VCaP (cell line): ENCODE measurements around the gene C12orf42.

Experiments used
- H3K27ac ChIP-seq: fragments of 450-650 bp; 2 replicates; pipeline ENCODE4 v1.5.1; 2017
- TF ChIP-seq, protein P1 (sequence below): fragments of 450-650 bp; conservative IDR thresholded peaks from 2 replicates; pipeline ENCODE4 v1.5.1; 2017; ENCODE audit warnings: mild to moderate bottlenecking, moderate library complexity

C12orf42 gene

DNA sequence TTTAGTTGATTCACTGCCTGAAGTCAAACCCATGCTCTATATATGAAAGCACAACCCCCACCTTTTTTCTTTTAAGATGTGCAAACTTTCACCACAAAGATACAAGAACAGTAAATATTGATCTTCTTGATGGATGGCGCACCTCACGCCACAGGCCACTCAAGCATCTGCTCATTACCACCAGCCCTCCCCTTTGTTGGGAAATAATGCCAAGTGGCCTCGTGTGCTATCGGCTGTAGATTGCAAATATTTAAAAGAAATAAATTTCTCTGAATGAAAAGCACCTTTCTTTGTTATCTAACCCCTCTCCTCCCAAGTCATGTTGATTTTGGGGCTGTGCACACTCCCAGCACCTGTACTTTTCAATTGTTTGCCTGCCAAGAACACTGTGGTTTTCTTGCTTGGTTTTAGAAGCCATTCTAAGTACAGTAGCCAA is 122.7 kb downstream of the C12orf42 start:
- TF ChIP-seq, protein P1, sequence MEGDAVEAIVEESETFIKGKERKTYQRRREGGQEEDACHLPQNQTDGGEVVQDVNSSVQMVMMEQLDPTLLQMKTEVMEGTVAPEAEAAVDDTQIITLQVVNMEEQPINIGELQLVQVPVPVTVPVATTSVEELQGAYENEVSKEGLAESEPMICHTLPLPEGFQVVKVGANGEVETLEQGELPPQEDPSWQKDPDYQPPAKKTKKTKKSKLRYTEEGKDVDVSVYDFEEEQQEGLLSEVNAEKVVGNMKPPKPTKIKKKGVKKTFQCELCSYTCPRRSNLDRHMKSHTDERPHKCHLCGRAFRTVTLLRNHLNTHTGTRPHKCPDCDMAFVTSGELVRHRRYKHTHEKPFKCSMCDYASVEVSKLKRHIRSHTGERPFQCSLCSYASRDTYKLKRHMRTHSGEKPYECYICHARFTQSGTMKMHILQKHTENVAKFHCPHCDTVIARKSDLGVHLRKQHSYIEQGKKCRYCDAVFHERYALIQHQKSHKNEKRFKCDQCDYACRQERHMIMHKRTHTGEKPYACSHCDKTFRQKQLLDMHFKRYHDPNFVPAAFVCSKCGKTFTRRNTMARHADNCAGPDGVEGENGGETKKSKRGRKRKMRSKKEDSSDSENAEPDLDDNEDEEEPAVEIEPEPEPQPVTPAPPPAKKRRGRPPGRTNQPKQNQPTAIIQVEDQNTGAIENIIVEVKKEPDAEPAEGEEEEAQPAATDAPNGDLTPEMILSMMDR = no peak

DNA sequence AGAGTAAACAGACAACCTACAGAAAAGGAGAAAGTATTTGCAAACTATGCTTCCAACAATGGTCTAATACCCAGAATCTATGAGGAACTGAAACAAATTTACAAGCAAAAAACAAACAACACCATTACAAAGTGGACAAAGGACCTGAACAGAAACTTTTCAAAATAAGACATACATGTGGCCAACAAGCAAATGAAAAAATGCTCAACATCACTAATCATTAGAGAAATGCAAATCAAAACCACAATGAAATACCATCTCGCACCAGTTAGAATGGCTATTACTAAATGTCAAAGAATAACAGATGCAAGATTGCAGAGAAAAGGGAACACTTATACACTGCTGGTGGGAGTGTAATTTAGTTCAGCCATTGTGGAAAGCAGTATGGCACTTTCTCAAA is 125.8 kb downstream of the C12orf42 start:
- H3K27ac ChIP-seq = no peak overlapping the region
- TF ChIP-seq, protein P1 = no peak

More for the DNA sequence above, 122.7 kb downstream of the C12orf42 start:
- H3K27ac ChIP-seq = peak overlapping the region; percentile 49

DNA sequence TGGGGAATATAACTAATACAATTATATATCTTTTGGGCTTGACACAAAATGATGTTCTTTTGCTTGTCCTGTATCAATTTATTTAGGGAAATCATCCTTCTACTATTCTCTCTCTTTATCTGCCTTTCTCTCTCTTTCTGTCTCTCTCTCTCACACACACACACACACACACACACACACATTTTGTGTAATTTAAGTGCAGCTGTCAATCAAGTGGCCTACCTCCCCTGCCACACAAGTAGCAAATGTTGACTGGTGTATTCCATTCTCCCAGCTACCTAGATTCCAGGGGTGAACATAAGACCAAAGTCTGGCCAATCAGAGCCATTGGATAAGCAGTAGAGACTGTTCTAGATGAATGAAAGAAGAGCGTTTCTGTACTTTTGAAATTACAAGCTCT is 127.6 kb downstream of the C12orf42 start:
- no peak overlapping the region for H3K27ac ChIP-seq
- TF ChIP-seq, protein P1 = no peak

DNA sequence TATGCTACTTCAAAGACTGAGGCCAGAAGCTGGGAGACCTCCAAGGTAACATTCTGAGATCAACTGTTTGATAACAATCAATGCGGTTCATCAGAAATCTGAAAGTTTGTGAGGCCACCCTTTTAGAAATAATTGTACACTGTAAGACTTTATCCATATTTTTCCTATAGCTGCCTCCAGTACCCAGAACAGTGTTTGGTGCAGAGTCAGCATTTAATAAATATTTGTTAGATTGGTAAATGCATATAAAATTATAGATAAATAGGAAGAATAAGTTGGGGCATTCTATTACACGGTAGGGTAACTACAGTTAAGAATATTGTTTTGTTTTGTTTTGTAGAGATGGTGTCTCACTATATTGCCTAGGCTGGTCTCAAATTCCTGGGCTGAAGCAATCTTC is 141.4 kb downstream of the C12orf42 start:
- TF ChIP-seq, protein P1 = no peak
- no peak overlapping the region for H3K27ac ChIP-seq

DNA sequence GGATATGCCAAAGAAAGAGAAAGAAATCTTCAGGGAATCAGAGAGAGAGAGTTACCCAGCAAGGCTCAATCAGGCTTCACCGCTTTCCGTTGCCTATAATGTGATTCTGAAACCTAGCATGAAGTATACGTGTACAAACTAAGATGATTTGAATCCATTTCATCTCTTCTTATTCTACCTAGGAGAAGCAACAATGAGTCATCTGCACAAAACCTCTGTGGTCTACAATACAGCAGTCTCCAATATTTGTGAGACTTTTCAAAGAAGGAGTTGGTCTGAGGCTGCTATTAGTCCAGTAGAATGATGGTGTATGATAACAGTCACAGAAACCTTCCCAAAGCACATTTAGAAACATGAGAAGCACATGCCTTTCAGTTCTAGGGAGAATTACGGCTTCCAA is 141.9 kb downstream of the C12orf42 start:
- H3K27ac ChIP-seq = no peak overlapping the region
- TF ChIP-seq, protein P1 = no peak

DNA sequence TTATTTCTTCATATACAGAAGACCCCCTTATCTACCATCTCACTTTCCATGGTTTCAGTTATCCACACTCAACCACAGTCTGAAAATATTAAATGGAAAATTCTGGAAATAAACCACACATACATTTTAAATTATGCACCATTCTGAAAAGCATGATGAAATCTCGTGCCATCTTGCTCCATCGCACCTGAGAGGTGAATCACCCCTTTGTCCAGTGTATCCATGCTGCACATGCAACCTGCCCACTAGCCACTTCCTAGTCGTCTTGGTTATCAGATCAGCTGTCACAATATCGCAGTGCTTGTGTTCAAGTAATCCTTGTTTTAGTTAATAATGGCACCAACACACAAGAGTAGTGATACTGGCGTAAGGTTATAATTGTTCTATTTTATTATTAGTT is 145.7 kb downstream of the C12orf42 start:
- H3K27ac ChIP-seq = no peak overlapping the region
- TF ChIP-seq, protein P1 = no peak

DNA sequence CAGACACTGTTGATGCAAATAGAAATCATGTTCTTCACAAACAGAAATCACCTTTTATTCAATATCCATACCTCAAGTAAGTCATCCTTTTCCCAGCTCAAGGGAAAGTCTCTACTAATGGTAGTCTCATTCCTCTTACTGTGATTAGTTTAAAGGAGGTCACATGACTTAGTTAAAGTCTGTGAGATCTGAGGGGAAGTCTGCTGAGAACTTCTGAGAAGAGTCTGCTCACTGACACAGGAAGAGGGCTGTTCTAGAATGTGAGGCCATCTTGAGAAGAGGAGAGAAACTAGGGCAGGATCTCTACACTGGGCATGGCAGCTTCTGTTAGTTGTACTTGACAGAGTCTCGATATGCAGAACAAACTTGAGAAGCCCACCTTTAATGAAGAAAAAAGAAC is 146.8 kb downstream of the C12orf42 start:
- TF ChIP-seq, protein P1 = no peak
- no peak overlapping the region for H3K27ac ChIP-seq
